ENCODE data around the gene SPATA24.

The SPATA24 gene

DNA sequence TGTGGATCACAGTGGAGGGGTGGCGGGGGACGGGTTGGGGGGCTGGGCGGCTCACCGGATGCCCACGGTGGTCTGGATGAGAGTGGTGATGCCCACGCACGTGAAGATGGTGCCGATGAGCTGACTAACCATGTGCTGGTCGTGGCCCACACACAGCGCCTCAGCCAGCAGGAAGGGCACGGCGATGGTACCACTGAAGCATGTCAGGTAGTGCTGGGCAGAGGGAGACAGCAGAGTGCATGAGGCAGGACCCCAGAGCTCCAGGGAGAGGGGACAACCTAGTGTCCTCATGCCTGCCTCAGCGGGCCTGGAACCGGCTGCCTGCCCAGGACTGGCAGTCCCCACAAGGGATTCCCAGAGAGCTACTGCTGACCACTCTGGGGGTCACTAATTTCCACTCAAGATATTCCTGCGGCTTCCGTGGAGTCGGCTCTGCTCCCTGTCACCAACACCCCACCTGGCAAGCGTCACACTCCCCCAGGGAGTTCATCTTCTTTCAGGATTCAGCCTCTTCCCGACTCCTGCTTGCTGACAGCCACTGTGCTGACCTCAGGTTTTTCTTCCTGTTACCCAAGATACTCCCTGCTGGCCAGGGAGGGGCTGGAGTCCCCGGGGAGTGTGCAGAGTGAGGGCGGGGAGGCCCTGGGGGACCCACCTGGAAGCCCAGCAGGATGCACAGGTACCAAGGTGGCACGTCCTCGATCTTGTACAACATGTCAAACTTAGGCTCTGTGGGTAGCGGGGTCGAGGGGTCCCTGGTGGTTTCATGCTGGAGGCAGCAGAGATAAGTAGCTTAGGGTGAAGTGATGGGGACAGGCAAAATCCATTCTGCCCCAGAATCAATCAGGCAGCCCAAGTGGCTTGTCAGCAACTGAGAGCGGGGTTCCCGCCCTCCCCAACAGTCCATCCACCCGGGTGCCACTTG lies 21.8 kb downstream of the SPATA24 start:
- DNase-seq (ENCODE audit: low read depth): no peak
- no peak overlapping the region for H3K4me3 ChIP-seq (ENCODE audit: low read depth, low read length)
- TF ChIP-seq, protein P1, sequence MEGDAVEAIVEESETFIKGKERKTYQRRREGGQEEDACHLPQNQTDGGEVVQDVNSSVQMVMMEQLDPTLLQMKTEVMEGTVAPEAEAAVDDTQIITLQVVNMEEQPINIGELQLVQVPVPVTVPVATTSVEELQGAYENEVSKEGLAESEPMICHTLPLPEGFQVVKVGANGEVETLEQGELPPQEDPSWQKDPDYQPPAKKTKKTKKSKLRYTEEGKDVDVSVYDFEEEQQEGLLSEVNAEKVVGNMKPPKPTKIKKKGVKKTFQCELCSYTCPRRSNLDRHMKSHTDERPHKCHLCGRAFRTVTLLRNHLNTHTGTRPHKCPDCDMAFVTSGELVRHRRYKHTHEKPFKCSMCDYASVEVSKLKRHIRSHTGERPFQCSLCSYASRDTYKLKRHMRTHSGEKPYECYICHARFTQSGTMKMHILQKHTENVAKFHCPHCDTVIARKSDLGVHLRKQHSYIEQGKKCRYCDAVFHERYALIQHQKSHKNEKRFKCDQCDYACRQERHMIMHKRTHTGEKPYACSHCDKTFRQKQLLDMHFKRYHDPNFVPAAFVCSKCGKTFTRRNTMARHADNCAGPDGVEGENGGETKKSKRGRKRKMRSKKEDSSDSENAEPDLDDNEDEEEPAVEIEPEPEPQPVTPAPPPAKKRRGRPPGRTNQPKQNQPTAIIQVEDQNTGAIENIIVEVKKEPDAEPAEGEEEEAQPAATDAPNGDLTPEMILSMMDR (IDR thresholded peaks at IDR 0.05; ENCODE audit: control insufficient read depth, extremely low read depth, insufficient read depth): no peak

DNA sequence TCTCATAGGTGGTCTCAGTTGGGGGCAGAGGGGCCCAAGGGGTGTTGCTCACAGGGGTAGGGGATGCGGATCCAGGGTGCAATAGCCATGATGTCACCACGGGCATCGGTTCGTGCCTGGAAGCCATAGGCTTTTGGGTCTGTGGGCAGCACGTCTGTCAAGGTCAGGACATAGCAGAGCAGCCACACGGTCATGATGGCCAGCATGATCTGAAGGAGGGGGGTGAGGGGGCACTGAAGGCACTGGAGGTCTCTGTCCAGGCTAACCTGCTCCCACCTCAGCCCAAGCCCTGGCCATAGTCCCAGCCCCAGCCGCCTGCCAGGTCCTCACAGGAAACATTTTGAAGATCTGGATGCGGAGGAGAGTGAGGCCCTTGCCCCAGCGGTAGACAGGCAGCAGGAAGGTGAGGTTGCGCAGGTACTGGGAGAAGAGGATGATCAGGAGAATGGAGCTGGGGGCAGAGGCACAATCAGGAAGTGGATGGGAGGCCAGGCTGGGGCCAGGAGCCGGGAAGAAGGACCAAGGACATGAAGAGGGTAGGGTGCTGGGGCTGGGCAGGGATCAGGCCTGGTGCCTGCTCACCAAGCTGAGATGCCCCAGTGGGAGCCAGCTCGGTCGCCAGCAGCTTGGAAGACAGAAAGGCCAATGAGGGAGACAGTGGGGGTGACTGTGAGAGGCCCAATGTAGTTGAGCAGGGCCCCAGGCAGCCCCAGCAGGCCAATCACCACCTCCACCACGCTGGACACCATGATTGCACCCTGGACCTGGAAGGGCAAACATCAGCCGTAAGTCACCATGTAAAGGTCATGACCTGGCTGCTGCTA lies 24.1 kb downstream of the SPATA24 start:
- no peak for DNase-seq (ENCODE audit: low read depth)
- TF ChIP-seq, protein P1 (IDR thresholded peaks at IDR 0.05; ENCODE audit: control insufficient read depth, extremely low read depth, insufficient read depth): no peak
- H3K4me3 ChIP-seq (ENCODE audit: low read depth, low read length): no peak overlapping the region

DNA sequence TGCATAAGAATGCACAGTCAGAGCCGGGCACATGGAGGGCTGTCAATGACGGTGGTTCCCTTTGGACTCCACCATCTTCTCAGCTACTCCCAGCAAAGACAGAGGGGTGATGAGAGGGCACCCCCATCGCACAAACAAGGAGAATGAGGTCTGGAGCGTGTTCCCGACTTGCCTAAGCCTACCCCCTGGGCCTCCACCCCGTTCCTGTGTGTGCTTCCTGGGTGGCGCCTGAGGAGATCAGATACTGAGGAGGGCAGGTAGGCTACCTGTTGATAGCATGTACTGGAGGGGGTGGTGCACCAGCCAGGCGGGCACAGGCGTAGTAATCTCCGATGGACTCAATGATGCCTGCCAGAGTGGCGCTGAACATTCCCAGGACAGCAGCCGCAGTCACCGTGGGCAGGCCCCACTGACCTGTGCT lies 24.9 kb downstream of the SPATA24 start:
- TF ChIP-seq, protein P1 (IDR thresholded peaks at IDR 0.05; ENCODE audit: control insufficient read depth, extremely low read depth, insufficient read depth): no peak
- no peak for DNase-seq (ENCODE audit: low read depth)
- no peak overlapping the region for H3K4me3 ChIP-seq (ENCODE audit: low read depth, low read length)

DNA sequence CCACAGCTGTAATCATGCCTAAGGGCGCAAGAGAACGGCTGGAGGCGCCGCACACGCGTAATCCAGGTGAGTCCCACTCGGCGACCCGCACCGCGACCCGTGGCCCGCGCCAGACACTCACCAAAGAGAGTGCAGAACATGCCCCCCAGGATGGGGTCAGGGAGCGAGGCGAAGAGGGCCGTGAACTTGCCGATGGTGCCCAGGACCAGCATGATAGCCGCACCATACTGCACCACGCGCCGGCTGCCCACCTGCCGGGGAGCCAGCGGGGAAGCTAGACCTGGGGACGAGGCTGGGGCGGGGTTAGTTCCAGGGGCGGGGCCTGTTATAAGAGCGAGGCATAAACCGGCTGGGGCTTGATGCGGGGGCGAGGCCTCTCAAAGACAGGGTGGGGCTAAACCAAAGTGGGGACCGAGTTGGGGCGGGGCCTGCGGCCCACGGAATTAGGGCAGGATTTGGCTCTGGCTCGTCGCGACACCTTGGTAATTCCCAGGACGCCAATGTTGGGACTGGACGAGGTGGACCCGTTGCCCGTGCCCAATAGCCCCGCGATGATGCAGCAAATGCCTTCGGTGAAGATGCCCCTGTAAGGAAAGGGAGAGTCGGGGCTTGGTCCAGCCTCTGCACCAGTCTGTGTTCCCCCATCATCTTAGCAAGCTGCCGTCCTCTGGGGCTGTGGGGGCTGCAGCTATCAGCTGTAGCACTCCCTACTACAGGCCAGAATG lies 25.6 kb downstream of the SPATA24 start:
- TF ChIP-seq, protein P1 (IDR thresholded peaks at IDR 0.05; ENCODE audit: control insufficient read depth, extremely low read depth, insufficient read depth): no peak
- no peak for DNase-seq (ENCODE audit: low read depth)
- no peak overlapping the region for H3K4me3 ChIP-seq (ENCODE audit: low read depth, low read length)

DNA sequence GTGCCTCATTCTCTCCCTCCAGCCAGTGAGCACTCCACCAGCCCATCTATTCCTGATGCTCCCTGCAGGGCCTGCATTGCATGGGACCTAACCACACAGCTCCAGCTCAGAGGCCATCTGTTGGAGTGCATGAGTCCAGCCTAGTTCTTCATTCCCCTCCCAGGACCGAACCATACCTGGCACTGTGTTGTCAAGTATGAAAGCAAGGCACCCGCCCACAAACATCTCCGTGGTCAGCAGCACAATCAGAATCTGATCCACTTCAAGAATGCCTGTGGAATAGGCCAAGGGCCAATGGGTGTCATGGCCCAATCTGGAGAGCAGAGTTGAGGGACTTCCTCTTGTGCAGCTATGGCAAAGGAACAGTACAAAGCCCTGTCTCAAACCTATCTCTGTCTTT lies 26.7 kb downstream of the SPATA24 start:
- TF ChIP-seq, protein P1 (IDR thresholded peaks at IDR 0.05; ENCODE audit: control insufficient read depth, extremely low read depth, insufficient read depth): no peak
- H3K4me3 ChIP-seq (ENCODE audit: low read depth, low read length): no peak overlapping the region
- no peak for DNase-seq (ENCODE audit: low read depth)

DNA sequence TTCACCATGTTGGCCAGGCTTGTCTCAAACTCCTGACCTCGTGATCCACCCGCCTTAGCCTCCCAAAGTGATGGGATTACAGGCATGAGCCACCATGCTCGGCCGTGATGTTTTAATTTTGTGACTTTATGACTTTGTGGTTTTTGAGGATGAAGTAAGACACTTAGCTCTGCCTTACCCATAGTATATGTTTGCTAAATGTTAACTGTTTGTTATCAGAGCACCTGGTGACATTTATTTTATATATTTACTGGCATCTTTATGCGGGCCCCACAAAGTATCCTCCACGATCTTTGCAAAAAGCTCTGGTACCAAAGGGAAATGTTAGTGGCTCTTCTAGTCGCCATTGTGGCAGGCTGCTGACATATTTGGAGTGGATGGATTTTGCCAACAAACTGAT lies 27.5 kb downstream of the SPATA24 start:
- no peak for DNase-seq (ENCODE audit: low read depth)
- no peak overlapping the region for H3K4me3 ChIP-seq (ENCODE audit: low read depth, low read length)
- TF ChIP-seq, protein P1 (IDR thresholded peaks at IDR 0.05; ENCODE audit: control insufficient read depth, extremely low read depth, insufficient read depth): no peak

Measured in LNCaP clone FGC (cell line).